ENCODE data around the gene SLC25A19. TPM values are rescaled to one million over a fixed set of nuclear protein-coding genes. Genes with fewer than 3 reads are reported as not detected.
A peak's percentile ranks its signal among the peaks of the same experiment; 100 is the strongest.

Gene SLC25A19
- total RNA-seq, 1 experiment from 2014 or later: 19.4 TPM

DNA sequence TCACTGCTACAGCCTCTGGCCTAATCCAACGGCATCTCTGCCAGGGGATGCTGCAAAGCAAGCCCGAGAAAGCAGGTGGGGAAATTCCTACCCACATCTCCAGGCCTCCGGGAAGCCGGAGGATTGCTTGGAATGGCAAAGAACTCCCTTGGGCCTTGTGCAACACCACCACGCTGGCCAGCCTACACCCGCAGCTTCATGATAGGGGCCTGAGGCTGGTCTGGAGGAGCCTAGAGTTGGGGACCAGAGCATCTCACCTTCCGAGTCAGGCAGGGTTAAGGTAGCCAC, 48.1 kb downstream of the SLC25A19 start:
- DNase-seq: no peak
- intact Hi-C loops (cut with micrococcal nuclease; ENCODE audit: unreplicated experiment): no loop called here
- 0 out of 2 replicates have a peak, but pooled peaks cover 3% of the 10 kb centered on the region for H4K20me1 ChIP-seq (ENCODE audit: insufficient read depth)
- TF ChIP-seq, protein P1, sequence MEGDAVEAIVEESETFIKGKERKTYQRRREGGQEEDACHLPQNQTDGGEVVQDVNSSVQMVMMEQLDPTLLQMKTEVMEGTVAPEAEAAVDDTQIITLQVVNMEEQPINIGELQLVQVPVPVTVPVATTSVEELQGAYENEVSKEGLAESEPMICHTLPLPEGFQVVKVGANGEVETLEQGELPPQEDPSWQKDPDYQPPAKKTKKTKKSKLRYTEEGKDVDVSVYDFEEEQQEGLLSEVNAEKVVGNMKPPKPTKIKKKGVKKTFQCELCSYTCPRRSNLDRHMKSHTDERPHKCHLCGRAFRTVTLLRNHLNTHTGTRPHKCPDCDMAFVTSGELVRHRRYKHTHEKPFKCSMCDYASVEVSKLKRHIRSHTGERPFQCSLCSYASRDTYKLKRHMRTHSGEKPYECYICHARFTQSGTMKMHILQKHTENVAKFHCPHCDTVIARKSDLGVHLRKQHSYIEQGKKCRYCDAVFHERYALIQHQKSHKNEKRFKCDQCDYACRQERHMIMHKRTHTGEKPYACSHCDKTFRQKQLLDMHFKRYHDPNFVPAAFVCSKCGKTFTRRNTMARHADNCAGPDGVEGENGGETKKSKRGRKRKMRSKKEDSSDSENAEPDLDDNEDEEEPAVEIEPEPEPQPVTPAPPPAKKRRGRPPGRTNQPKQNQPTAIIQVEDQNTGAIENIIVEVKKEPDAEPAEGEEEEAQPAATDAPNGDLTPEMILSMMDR (conservative IDR thresholded peaks at IDR 0.05): no peak
- no peak for TF ChIP-seq EZH2 (IDR thresholded peaks at IDR 0.05; ENCODE audit: low read depth)
- H3K9me3 ChIP-seq (ENCODE audit: insufficient read depth, low read depth): no peaks in the 10 kb centered on the region
- no peaks in the 10 kb centered on the region for H3K27me3 ChIP-seq (ENCODE audit: insufficient read depth, low read depth)
- no TSS peak for BruUV-seq (replicated peaks)
- no peaks in the 10 kb centered on the region for H3K79me2 ChIP-seq (ENCODE audit: low read depth)
- ChIA-PET POLR2A (ENCODE audit: unreplicated experiment) (no interaction called here), CTCF (interaction anchor here (0.6 kb wide), 1 partner anchor 232 kb away, joined by 8 read pairs; no protein-coding TSS in a partner anchor)
- peaks cover 19% of the 10 kb centered on the region; the same call in 1 of the 2 replicates for H3F3A ChIP-seq (ENCODE audit: insufficient read depth, low read depth)
- H2AFZ ChIP-seq: no peak overlapping the region
- no peak overlapping the region for H3K4me3 ChIP-seq
- H3K9me2 ChIP-seq (ENCODE audit: insufficient read depth): no peaks in the 10 kb centered on the region
- H3K27ac ChIP-seq: no peak overlapping the region
- H3K4me1 ChIP-seq (replicated peaks; ENCODE audit: insufficient read depth): no peaks in the 10 kb centered on the region
- no peak overlapping the region for H3K4me2 ChIP-seq
- 0 out of 2 replicates have a peak, but pooled peaks cover 7% of the 10 kb centered on the region for H3K36me3 ChIP-seq (ENCODE audit: low read depth)

DNA sequence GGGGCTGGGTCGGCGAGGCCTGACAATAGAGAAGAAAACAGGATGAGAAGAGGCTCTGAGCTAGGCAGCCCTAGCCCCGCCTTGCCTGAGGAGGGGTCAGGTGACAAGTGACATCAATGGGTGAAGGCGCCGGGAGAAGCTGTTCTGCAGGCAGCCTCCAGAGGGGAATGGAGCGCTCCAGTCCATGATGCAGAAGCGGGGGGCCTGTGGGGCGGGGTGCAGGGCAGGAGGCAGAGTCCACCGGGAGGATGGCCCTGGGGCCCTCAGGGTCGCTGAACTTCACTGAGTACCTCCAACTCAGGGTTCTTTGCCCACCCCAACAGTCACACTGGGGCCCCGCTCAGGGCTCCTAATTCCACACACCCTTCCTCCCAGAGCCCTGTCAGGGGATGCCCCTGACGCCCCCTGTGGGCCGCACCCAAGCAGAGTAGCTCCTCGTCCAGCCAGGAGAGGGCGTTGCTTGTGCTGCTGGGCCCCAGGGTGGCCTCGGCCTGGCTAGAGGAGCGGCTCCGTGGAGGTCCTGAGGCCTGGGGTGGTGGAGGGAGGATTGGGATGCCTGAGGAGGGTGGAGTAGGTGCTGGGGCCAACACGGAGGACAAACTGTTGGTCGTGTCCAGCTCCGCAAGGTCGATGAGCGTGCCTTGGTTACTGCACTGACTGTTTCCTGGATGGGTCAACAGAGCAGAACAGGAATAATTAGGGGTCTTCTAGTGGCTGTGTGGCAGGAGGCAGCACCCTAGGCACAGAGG, 48.7 kb downstream of the SLC25A19 start:
- no peaks in the 10 kb centered on the region for H3K4me1 ChIP-seq (replicated peaks; ENCODE audit: insufficient read depth)
- DNase-seq: peak in 1 of 2 experiments; percentile 37
- H2AFZ ChIP-seq: no peak overlapping the region
- ChIA-PET CTCF (interaction anchor here (0.6 kb wide), 2 partner anchors 42 to 232 kb away, joined by 6 to 8 read pairs; no protein-coding TSS in a partner anchor), POLR2A (ENCODE audit: unreplicated experiment) (interaction anchor here (0.6 kb wide), 1 partner anchor 180 kb away, joined by 8 read pairs; no protein-coding TSS in a partner anchor)
- TF ChIP-seq, protein P1 (conservative IDR thresholded peaks at IDR 0.05): peak; percentile 62; the same call in 1 of the 2 replicates
- no peak for TF ChIP-seq EZH2 (IDR thresholded peaks at IDR 0.05; ENCODE audit: low read depth)
- no peak overlapping the region for H3K4me2 ChIP-seq
- H4K20me1 ChIP-seq (ENCODE audit: insufficient read depth): 0 out of 2 replicates have a peak, but pooled peaks cover 3% of the 10 kb centered on the region
- H3K4me3 ChIP-seq: no peak overlapping the region
- H3K27me3 ChIP-seq (ENCODE audit: insufficient read depth, low read depth): no peaks in the 10 kb centered on the region
- H3K9me3 ChIP-seq (ENCODE audit: insufficient read depth, low read depth): no peaks in the 10 kb centered on the region
- no peaks in the 10 kb centered on the region for H3K79me2 ChIP-seq (ENCODE audit: low read depth)
- H3F3A ChIP-seq (ENCODE audit: insufficient read depth, low read depth): peaks cover 25% of the 10 kb centered on the region; the same call in 1 of the 2 replicates
- H3K27ac ChIP-seq: no peak overlapping the region
- no TSS peak for BruUV-seq (replicated peaks)
- H3K36me3 ChIP-seq (ENCODE audit: low read depth): 0 out of 2 replicates have a peak, but pooled peaks cover 4% of the 10 kb centered on the region
- intact Hi-C loops (cut with micrococcal nuclease; ENCODE audit: unreplicated experiment): no loop called here
- no peaks in the 10 kb centered on the region for H3K9me2 ChIP-seq (ENCODE audit: insufficient read depth)

DNA sequence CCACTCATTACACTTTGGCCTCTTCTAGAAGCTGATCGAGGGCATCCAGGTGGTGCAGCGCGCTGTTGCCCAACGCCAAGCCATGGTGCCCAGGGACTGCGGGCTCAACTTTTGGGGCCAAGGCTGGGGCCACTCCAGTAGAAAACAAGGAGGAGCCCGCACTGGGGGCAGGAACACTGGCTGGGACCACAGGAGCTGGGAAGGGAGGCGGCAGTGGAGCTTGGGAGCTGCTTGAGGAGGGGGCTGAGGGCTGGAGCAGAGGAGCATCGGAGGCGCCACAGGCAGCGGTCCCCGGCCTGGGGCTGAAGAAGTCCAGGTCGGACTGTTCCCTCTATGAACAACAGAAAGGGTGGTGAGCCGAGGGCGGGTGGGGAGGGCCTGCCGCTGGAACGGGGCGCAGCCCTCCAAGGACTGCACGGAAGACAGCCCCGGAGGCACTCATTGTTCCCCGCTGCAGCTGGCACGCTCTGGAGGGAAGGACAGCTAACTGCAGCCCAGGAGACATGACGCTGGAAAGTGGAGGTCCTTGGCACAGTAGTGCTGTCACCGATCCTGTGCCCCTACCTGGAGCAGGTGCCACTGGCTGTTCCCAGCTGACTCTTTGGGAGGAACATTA, 49.3 kb downstream of the SLC25A19 start:
- CTCF ChIA-PET: interaction anchor here (0.6 to 0.7 kb wide), 2 partner anchors 41 to 278 kb away, joined by 6 to 9 read pairs; no protein-coding TSS in a partner anchor
- POLR2A ChIA-PET (ENCODE audit: unreplicated experiment): interaction anchor here (0.6 to 0.7 kb wide), 3 partner anchors 10 to 180 kb away, joined by 4 to 8 read pairs (median 5); no protein-coding TSS in a partner anchor
- H3K79me2 ChIP-seq (ENCODE audit: low read depth): no peaks in the 10 kb centered on the region
- no peak for TF ChIP-seq EZH2 (IDR thresholded peaks at IDR 0.05; ENCODE audit: low read depth)
- TF ChIP-seq, protein P1 (conservative IDR thresholded peaks at IDR 0.05): no peak
- no peaks in the 10 kb centered on the region for H3K9me2 ChIP-seq (ENCODE audit: insufficient read depth)
- no peaks in the 10 kb centered on the region for H3K4me1 ChIP-seq (replicated peaks; ENCODE audit: insufficient read depth)
- intact Hi-C loops (cut with micrococcal nuclease; ENCODE audit: unreplicated experiment): no loop called here
- H2AFZ ChIP-seq: no peak overlapping the region
- no peak overlapping the region for H3K4me3 ChIP-seq
- no peak for DNase-seq
- 0 out of 2 replicates have a peak, but pooled peaks cover 3% of the 10 kb centered on the region for H4K20me1 ChIP-seq (ENCODE audit: insufficient read depth)
- 0 out of 2 replicates have a peak, but pooled peaks cover 9% of the 10 kb centered on the region for H3K36me3 ChIP-seq (ENCODE audit: low read depth)
- no peak overlapping the region for H3K4me2 ChIP-seq
- no TSS peak for BruUV-seq (replicated peaks)
- no peaks in the 10 kb centered on the region for H3K9me3 ChIP-seq (ENCODE audit: insufficient read depth, low read depth)
- peaks cover 31% of the 10 kb centered on the region; the same call in 1 of the 2 replicates for H3F3A ChIP-seq (ENCODE audit: insufficient read depth, low read depth)
- no peak overlapping the region for H3K27ac ChIP-seq
- no peaks in the 10 kb centered on the region for H3K27me3 ChIP-seq (ENCODE audit: insufficient read depth, low read depth)

Data from PC-9 (cell line).